Cortex of kidney (tissue), 1 donor: ENCODE data around the gene DPP6.
"Not testable (repeated sequence)": the region's sequence is repeated elsewhere in the genome, so short reads cannot be mapped to it uniquely, and the experiment has no call there.

ENCODE experiments used
- DNase-seq: peaks from one replicate; lab custom pipeline; 2025; lab: John Stamatoyannopoulos, UW

DPP6 gene

DNA sequence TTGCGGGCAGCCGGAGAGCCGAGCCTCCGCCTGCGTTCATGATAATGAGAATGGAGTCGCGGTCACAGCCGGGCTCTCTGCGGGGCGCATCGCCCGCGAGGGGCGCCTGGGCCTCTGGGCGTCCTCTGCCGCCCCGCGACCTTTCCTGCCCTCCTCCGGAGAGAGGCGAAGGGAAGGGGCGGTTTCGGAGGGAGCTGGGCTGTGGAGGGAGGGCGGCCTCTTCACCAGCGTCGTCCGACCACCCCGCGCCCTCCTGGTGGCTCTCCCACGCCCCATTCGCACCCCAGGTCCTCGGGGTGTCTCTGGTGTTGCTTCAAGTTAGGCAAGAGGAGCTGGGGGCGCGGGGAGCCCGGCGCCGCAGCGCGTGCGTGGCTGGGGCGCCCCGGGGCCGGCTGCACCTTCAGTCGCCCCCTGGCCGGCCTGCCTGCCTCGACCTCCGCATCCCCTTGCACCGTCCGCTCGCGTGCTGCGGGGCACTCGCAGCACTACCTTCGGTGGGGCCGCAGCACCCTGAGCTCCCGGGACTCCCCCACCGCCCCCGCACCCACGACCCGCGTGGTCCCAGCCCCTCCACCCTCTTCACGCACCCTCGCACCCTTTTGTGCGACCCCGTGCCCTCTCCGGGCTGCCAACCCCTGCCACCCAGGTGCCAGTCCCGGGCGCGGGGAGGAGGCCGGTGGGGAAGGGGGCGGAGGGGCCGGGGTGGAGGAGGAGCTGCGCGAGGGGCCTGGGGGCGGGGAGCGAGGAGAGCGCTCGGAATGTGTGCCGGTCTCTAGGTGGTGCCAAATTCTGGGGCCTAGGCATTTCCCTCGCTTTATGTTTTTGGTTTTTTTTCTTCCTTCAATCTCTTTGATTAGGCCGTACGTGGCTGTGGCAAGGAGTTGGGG lies at the start of gene DPP6:
DPP6 (plus strand) TSS at position 756 of the 887 bp plus-strand sequence.
- DNase-seq, result not testable (repeated sequence)

- DNase-seq, result not testable (repeated sequence)
These were observed 42.7 kb upstream of the DPP6 start for GRCh38 chr7:154009423-154009911.

- not testable (repeated sequence) for DNase-seq
These were observed 41.3 kb upstream of the DPP6 start for GRCh38 chr7:154010726-154011568.

GRCh38 chr7:154012800-154013199 lies 39.4 kb upstream of the DPP6 start:
- not testable (repeated sequence) for DNase-seq

DNA sequence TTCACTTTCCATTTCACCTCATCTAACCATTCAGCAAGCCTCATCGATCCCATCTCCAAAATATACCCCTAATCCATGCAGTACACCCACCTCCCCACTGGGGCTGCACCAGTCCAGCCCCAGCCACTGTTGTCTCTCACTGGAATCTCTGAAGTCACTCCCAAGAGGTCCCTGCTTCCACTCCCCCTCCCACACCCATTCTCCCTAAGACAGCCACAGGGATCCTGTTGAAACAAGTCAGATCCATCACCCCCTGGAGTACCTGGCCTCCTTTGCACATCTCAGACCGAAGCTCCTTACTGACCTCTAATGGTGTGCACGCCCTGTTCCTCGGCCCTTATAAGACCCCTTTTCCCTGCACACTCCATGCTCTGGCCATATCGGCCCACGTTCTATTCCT lies 36.6 kb upstream of the DPP6 start:
- DNase-seq, result not testable (repeated sequence)

GRCh38 chr7:154018354-154018753 lies 33.8 kb upstream of the DPP6 start:
- DNase-seq, result not testable (repeated sequence)

DNA sequence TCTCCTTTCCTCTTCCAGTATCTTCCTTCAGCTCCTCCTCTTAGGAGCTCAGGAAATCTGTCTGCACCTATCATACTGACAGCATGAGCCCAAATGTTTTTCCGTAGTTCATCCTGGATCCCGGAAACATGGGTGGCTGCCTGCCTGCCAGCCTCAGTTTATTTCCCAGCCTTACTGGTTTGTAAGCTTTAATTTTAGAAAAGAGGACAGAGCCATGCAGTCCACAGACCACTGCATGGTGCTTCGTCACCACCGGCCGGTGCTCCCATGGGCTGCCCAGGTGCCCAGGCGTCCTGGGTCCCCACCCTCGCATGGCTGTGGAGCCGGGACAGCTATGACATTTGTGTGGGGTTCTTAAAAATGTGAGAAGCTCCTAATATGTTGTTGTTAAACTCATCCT lies 24.4 kb upstream of the DPP6 start:
- DNase-seq, result not testable (repeated sequence)

DNA sequence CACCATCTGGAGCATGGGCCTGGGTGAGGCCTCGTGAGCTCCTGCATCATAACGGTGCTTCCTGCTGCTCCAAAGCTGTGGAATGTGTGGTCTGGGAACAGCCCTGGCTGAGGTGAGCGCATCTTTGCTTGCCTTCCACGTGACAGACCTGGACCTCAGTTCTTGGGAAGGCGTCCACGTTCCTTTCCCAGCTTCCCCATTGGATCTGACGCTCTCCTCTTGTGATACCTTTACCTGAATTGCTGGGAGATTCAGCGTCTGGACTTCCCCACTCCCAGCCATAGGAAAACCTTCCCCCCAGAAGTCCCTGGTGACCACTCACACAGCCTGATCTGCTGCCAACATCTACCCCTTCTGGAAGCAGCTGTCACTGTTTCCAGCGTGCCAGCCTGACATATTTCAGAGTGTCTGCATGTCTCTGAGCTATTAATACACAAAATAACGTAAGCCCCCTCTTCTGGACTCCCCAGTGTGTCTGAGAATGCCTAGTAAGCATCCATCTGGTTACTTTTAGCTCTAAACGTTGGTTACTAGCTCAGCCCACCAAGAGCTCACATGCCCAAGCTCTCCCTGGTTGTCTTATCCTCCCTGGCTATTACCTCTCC lies 21.6 kb upstream of the DPP6 start:
- DNase-seq, result not testable (repeated sequence)

GRCh38 chr7:154039466-154040165 lies 12.6 kb upstream of the DPP6 start:
- DNase-seq, result not testable (repeated sequence)

- not testable (repeated sequence) for DNase-seq
These were observed 1.8 kb upstream of the DPP6 start for GRCh38 chr7:154050394-154050793.

GRCh38 chr7:154051006-154051642 lies 1.1 kb upstream of the DPP6 start:
- not testable (repeated sequence) for DNase-seq

DNA sequence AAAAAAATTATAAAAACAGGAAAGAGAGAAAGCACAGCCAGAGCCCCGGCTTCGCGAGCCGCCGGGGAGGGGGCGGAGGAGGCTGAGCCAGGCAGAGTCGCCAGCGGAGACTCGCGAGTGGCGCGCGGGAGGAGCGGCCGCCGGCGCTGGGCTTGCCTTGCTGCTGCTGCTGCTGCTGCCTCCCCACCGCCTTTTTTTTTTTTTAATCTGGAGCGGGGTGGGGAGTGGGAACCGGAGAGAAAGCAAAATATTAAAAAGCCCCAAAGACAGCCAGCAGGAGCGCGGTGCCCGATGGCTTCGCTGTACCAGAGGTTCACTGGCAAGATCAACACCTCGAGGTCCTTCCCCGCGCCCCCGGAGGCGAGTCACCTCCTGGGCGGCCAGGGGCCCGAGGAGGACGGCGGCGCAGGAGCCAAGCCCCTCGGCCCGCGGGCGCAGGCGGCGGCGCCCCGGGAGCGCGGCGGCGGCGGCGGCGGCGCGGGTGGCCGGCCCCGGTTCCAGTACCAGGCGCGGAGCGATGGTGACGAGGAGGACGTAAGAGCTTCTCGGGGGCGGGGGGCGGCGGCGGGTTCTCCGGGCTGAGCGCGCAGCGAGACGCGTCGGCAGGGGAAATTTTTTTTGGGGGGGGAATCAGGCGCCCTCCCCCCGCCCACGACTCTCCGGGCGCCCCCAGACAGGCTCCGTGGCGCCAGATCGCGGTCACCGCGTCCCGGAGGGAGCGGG lies 493 bp downstream of the DPP6 start:
- not testable (repeated sequence) for DNase-seq

- not testable (repeated sequence) for DNase-seq
These were observed 1.5 kb downstream of the DPP6 start for GRCh38 chr7:154053466-154054312.

DNA sequence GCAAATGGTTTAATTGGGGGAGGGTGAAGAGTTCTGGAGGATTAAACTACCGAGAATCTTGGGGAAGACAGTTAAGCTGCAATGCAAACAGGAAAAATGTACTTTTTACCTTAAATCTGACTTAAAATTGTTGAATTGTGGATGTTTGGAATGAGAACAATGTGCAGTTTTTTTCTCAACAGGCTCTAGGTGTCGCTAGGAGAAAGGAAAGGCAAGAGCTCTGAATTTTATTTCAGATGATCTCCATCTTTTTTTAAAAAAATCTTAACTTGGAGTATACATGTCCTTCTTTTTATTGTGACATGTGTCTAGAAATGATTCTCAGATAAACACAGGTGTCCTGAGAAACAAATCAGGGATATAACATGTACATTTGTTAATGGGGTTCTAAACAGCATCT lies 2.5 kb downstream of the DPP6 start:
- DNase-seq, result not testable (repeated sequence)

- not testable (repeated sequence) for DNase-seq
These were observed 3.4 kb downstream of the DPP6 start for GRCh38 chr7:154055491-154056106.

GRCh38 chr7:154058783-154059182 lies 6.6 kb downstream of the DPP6 start:
- DNase-seq, result not testable (repeated sequence)

GRCh38 chr7:154060551-154060950 lies 8.4 kb downstream of the DPP6 start:
- not testable (repeated sequence) for DNase-seq

GRCh38 chr7:154071833-154072232 lies 19.6 kb downstream of the DPP6 start:
- not testable (repeated sequence) for DNase-seq
